AG09319 (cell line): ENCODE measurements around the gene HOMER2.

Source experiments
- DNase-seq: peaks from one replicate; pipeline ENCODE4 v3.0.0-alpha.2; 2010; ENCODE audit warnings: low read depth; ENCODE audit errors: extremely low read depth
- TF ChIP-seq, protein P1 (sequence below): IDR thresholded peaks from 2 replicates; pipeline ENCODE4 v1.5.1; 2011; ENCODE audit warnings: low read depth, mild to moderate bottlenecking, inconsistent platforms, low read length, moderate library complexity

The HOMER2 gene

DNA sequence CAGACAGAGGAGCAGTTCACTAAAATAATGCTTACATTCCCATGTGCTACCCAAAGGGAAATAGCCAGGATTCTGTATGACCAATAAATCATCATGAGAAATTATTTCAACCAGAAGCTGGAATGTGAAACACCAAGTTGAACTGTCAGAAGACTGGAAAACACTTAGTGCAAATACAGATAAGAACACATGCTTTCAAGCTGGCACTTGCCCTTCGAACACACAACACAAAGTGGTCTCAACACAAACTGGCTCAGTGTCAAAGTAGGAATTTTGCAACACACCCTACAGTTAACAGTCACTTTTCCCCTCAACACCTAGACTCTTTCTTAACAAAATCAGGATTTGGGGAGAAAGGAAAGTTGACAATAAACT lies 148.0 kb downstream of the HOMER2 start:
- DNase-seq, result no peak
- TF ChIP-seq, protein P1, sequence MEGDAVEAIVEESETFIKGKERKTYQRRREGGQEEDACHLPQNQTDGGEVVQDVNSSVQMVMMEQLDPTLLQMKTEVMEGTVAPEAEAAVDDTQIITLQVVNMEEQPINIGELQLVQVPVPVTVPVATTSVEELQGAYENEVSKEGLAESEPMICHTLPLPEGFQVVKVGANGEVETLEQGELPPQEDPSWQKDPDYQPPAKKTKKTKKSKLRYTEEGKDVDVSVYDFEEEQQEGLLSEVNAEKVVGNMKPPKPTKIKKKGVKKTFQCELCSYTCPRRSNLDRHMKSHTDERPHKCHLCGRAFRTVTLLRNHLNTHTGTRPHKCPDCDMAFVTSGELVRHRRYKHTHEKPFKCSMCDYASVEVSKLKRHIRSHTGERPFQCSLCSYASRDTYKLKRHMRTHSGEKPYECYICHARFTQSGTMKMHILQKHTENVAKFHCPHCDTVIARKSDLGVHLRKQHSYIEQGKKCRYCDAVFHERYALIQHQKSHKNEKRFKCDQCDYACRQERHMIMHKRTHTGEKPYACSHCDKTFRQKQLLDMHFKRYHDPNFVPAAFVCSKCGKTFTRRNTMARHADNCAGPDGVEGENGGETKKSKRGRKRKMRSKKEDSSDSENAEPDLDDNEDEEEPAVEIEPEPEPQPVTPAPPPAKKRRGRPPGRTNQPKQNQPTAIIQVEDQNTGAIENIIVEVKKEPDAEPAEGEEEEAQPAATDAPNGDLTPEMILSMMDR, result no peak

DNA sequence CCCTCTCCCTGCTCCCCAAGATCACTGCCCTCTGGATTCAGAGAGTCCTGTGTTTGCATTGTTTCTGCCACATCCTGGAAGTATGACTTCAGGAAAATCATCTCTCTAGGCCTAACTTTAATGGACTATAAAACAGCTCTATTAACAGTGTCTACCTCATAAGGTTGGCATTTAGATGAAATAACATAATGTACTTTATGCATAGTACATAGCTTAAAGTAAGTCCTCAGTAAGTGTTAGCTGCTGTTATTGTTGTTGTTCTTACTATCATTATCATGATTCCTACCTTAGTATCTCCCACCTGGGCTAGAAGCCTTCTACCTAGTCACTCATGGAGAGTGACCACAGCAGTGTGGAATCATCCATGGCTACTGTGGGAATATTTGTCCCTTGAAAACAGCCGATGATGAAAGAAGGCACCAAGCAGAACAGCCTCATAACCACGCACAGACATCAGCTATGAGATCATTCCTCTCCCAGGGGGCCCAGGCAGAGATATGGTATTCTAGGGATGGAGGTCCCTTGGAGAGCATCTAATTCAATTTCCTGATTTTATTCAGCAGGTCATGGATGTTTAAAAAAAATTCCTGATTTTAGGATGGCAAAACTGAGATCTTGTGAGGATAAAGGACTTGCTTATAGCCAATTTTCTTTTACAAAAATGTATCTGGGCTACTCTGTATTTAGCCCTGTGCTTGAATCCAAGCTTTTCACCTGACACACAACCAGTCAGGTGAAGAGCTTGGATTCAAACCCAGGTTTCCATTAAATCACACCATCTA lies 148.5 kb downstream of the HOMER2 start:
- DNase-seq, result no peak
- TF ChIP-seq, protein P1, result no peak

DNA sequence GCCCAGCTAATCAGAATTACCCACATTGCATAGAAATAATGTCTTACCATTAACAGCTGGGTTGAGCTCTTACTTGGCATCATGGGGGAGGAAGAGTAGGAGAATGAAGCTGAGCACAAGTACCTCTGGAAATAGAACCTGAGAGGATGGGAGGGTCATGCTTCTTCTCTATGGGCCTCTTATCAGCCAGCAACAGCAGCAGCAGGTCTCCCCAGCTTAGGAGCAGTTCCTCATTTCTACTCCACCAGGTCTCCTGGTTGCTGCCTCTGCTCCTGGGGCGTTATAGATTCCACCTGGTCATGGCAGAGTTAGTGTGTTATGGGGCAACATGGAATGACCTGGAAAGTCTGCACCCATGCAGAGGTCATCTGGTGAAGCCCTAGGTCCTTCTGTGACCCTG lies 150.0 kb downstream of the HOMER2 start:
- TF ChIP-seq, protein P1, result no peak
- DNase-seq, result no peak

DNA sequence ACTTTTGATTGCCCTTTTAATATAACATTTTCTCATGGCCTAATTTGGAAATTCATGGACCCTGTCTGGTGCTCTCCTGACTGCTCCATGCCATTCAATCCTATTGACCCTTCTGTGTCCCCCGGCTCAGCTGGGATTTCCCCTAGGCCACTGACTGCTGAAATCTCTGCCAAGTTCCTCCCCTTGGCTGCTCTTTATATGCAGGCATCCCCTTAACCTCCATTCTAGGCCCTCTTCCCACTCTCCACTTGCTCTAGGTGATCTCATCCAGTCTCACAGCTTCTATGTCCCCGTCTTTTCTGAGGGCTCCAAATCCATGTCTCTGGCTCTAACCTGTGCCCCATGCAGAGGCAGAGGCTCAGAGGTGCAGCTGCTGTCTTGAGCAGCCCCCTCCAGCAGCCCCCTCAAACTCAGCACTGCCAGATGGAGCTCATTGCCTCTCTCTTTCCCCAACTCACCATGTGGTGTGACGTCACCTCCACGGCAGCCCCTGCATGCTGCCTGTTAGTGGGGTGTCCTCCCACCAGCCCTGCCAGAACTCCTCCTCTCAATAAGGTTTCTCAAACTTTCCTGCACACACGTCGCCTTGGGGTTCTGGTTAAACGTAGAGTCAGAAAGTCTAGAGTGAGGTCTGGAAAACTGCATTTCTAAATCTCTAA lies 153.2 kb downstream of the HOMER2 start:
- no peak for DNase-seq
- TF ChIP-seq, protein P1, result no peak
